Astrocyte (in vitro differentiated cells and primary cell): ENCODE data around the gene ANXA1.

Experiments
- EZH2 ChIP-seq: IDR thresholded peaks from 2 replicates; pipeline ENCODE4 v1.6.1; 2012; ENCODE audit warnings: mild to moderate bottlenecking, low read length, inconsistent platforms; ENCODE audit not compliant: insufficient read depth
- TF ChIP-seq, protein P1 (sequence below): IDR thresholded peaks from 2 replicates; pipeline ENCODE4 v1.5.1; 2011; ENCODE audit warnings: low read depth, mild to moderate bottlenecking, inconsistent platforms, low read length, moderate library complexity; ENCODE audit not compliant: insufficient read depth

DNA sequence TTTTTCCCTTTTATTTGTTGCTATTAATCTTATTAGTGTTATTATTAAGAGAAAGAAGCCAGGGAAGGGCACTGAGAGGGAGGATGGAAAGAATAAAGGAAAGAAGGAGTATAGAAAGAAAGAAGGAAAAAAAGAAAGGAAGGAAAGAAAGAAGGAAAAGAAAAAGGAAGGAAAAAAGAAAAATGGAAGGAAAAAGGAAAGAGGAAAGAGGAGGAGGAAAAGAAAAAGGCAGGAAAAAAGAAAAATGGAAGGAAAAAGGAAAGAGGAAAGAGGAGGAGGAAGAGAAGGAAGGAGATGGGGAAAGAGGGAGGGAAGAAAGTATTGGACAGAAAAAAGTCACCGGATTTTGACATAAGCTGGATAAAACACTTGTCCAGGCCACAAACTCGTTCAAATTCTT lies 47.8 kb downstream of the ANXA1 start:
- no peak for TF ChIP-seq EZH2
- TF ChIP-seq, protein P1, sequence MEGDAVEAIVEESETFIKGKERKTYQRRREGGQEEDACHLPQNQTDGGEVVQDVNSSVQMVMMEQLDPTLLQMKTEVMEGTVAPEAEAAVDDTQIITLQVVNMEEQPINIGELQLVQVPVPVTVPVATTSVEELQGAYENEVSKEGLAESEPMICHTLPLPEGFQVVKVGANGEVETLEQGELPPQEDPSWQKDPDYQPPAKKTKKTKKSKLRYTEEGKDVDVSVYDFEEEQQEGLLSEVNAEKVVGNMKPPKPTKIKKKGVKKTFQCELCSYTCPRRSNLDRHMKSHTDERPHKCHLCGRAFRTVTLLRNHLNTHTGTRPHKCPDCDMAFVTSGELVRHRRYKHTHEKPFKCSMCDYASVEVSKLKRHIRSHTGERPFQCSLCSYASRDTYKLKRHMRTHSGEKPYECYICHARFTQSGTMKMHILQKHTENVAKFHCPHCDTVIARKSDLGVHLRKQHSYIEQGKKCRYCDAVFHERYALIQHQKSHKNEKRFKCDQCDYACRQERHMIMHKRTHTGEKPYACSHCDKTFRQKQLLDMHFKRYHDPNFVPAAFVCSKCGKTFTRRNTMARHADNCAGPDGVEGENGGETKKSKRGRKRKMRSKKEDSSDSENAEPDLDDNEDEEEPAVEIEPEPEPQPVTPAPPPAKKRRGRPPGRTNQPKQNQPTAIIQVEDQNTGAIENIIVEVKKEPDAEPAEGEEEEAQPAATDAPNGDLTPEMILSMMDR: no peak
